Esophagus muscularis mucosa (tissue), 4 donors: Measurements from ENCODE around the gene GATC. TPM values are rescaled to one million over a fixed set of nuclear protein-coding genes. Genes with fewer than 3 reads are reported as not detected.

Experiments used
- DNase-seq: peaks from one replicate; pipeline ENCODE4 v3.0.0-alpha.2; 2017; ENCODE audit errors: extremely low spot score
- H3K27ac ChIP-seq, 4 donors: fragments of 200-600 bp; sonication (generic); replicated peaks in 1 of 4; 1 replicate in 3 of 4; 2 replicates in 1 of 4; pipeline ENCODE4 v1.5.1; 2016 to 2019; ENCODE audit warnings: mild to moderate bottlenecking in 1 of 4
- H3K27me3 ChIP-seq, 4 donors: fragments of 200-600 bp; sonication (generic); one replicate each; pipeline versions ENCODE4 v1.5.1 to v1.6.0; 2016 to 2019
- H3K36me3 ChIP-seq, 4 donors: fragments of 200-600 bp; sonication (generic); one replicate each; pipeline ENCODE4 v1.5.1; 2016 to 2019
- H3K4me1 ChIP-seq, 4 donors: fragments of 200-600 bp; sonication (generic); one replicate each; pipeline ENCODE4 v1.5.1; 2016 to 2019
- H3K4me3 ChIP-seq, 4 donors: fragments of 200-600 bp; sonication (generic); 1 replicate in 2 of 4; 2 replicates in 2 of 4; pipeline ENCODE4 v1.5.1; 2016 to 2019; ENCODE audit warnings: mild to moderate bottlenecking in 4 of 4, moderate library complexity in 1 of 4
- H3K9me3 ChIP-seq, 4 donors: fragments of 200-600 bp; sonication (generic); 1 replicate in 3 of 4; 2 replicates in 1 of 4; pipeline ENCODE4 v1.5.1; 2016 to 2019
- CTCF ChIP-seq, 3 experiments: fragments of 200-600 bp in 2 of 3; fragments of 450-650 bp in 1 of 3; sonication (generic) in 2 of 3; IDR thresholded peaks; one replicate each; pipeline ENCODE4 v1.5.1; 2017 to 2019; ENCODE audit warnings: antibody characterized with exemption in 3 of 3, mild to moderate bottlenecking in 2 of 3, moderate library complexity in 1 of 3
- EP300 ChIP-seq: sonication (generic); formaldehyde crosslinking; IDR thresholded peaks from one replicate; pipeline ENCODE4 v1.6.1; 2017; ENCODE audit warnings: antibody characterized with exemption
- POLR2A ChIP-seq: fragments of 450-650 bp; IDR thresholded peaks from one replicate; pipeline ENCODE4 v1.6.1; 2017; ENCODE audit warnings: antibody characterized with exemption, moderate library complexity, mild to moderate bottlenecking, low read depth
- POLR2AphosphoS5 ChIP-seq, 2 donors: sonication (generic); formaldehyde crosslinking; IDR thresholded peaks; one replicate each; pipeline ENCODE4 v1.6.1; 2017; ENCODE audit warnings: antibody characterized with exemption in 2 of 2
- WGBS: methylation state at CpG from one replicate; pipeline ENCODE4 v1.1.5; 2018; 5-methylcytosine and 5-hydroxymethylcytosine counted together
- intact Hi-C: fragments of 100-400 bp; cut with DNase I; formaldehyde crosslinking; loops from one replicate; pipeline ENCODE4 v1.15.1; 2023
- total RNA-seq, 4 donors: library from RNA; depleted of rRNA; stranded (reverse); fragments of >200 nt; gene quantifications; one replicate each; pipeline versions ENCODE4 v1.1.0 to v1.2.1, GENCODE V29; 2016

GATC gene
- total RNA-seq, result 10 to 100 TPM; 18.5 to 24.0 (median 20.2) TPM

GRCh38 chr12:120445911-120446843, at the start of gene GATC, which contains the start of gene TRIAP1:
Gene GATC (plus strand): TSS chr12:120446444. CDS start chr12:120446481, 37 bp downstream.
Gene TRIAP1 (minus strand): TSS chr12:120446384. CDS start chr12:120446372, 12 bp downstream.
- Histone ChIP-seq H3K27ac (peak within 1 kb of the TSS; percentile 89 to 93 (median 90)), H3K9me3 (peaks cover 0 to 5% (median 0%) of the 10 kb centered on the region in 4 donors), H3K27me3 (no peaks in the 10 kb centered on the region), H3K4me1 (peaks cover 19 to 40% (median 30%) of the 10 kb centered on the region in 4 donors), H3K36me3 (peaks cover 5 to 49% (median 34%) of the 10 kb centered on the region in 4 donors), H3K4me3 (peak within 1 kb of the TSS; percentile 80 to 90 (median 88))
- TF ChIP-seq POLR2AphosphoS5 (IDR thresholded peaks at IDR 0.05) (peak; percentile 96 to 98), CTCF (IDR thresholded peaks at IDR 0.05) (peak in 2 of 3 experiments; percentile 14 to 35), POLR2A (peak; percentile 39), EP300 (no peak)
- intact Hi-C loops, result no loop called here
- DNase-seq, result peak; percentile 95
- WGBS, result under 1% methylated on average over 48 of the region's 73 CpGs

- 58% methylated on average over 20 of the region's 33 CpGs for WGBS
- Histone ChIP-seq H3K27ac (no peak overlapping the region), H3K9me3 (no peaks in the 10 kb centered on the region), H3K27me3 (peaks cover 0 to 81% (median 0%) of the 10 kb centered on the region in 4 donors), H3K36me3 (no peaks in the 10 kb centered on the region), H3K4me1 (no peaks in the 10 kb centered on the region), H3K4me3 (no peak overlapping the region)
- DNase-seq, result no peak
- TF ChIP-seq CTCF (IDR thresholded peaks at IDR 0.05), result no peak
- no peak for TF ChIP-seq EP300
- TF ChIP-seq POLR2A, result no peak
- TF ChIP-seq POLR2AphosphoS5 (IDR thresholded peaks at IDR 0.05), result no peak
- intact Hi-C loops, result no loop called here
Observed at GRCh38 chr12:120397824-120398540, 48.3 kb upstream of the GATC start.

- Histone ChIP-seq H3K4me3 (no peak overlapping the region), H3K36me3 (no peaks in the 10 kb centered on the region), H3K27me3 (peaks cover 0 to 67% (median 0%) of the 10 kb centered on the region in 4 donors), H3K9me3 (no peaks in the 10 kb centered on the region), H3K4me1 (no peaks in the 10 kb centered on the region), H3K27ac (no peak overlapping the region)
- TF ChIP-seq CTCF (IDR thresholded peaks at IDR 0.05) (no peak), POLR2AphosphoS5 (IDR thresholded peaks at IDR 0.05) (no peak), EP300 (no peak), POLR2A (no peak)
- intact Hi-C loops, result no loop called here
- WGBS, result 78% methylated on average over 5 of the region's 5 CpGs
- DNase-seq, result no peak
Observed at GRCh38 chr12:120399531-120399930, 46.7 kb upstream of the GATC start.

GRCh38 chr12:120402217-120402616, 44.0 kb upstream of the GATC start:
- TF ChIP-seq POLR2A (no peak), EP300 (no peak), CTCF (IDR thresholded peaks at IDR 0.05) (no peak), POLR2AphosphoS5 (IDR thresholded peaks at IDR 0.05) (no peak)
- 38% methylated on average over 13 of the region's 13 CpGs for WGBS
- peaks cover 0 to 40% (median 0%) of the 10 kb centered on the region in 4 donors for H3K27me3 ChIP-seq
- intact Hi-C loops, result no loop called here
- H3K36me3 ChIP-seq, result no peaks in the 10 kb centered on the region
- no peaks in the 10 kb centered on the region for H3K4me1 ChIP-seq
- no peak overlapping the region for H3K4me3 ChIP-seq
- H3K27ac ChIP-seq, result no peak overlapping the region
- no peak for DNase-seq
- no peaks in the 10 kb centered on the region for H3K9me3 ChIP-seq
